ENCODE measurements around the gene ITPR2. TPM values are rescaled to one million over a fixed set of nuclear protein-coding genes. Genes with fewer than 3 reads are reported as not detected.

ITPR2 gene
- total and polyA plus RNA-seq, 2 of the 8 experiments (the other 6 are each of a cell fraction or from before 2014, with no cell fraction given), result 4.1 to 48.3 TPM

DNA sequence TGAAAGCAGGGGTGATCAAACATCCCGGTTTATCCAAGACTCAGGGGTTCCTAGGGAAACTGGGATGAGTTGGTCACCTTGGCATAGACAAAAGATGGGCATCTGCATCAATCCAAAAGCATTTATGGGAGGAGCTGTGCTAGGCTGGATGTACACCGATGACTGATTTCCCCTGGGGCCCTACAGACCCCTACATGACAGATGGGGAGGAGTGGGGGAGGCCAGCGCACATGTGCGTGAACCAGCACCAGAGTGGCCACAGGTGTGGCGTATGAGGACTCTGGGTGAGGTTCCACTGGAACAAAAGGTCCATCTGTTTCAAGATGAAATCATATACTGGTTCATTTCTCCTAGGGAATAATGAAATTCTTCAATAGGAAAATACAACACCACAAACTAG, 210.4 kb downstream of the ITPR2 start:
- H3K79me1 ChIP-seq (ENCODE audit: low read depth, low read length), result no peaks in the 10 kb centered on the region
- H4K91ac ChIP-seq (replicated peaks; ENCODE audit: insufficient read length, low read length), result no peak overlapping the region
- no peak overlapping the region for H2BK15ac ChIP-seq (ENCODE audit: low read length)
- no peaks in the 10 kb centered on the region for H3K79me2 ChIP-seq (ENCODE audit: control insufficient read depth in 1 of 2, insufficient read depth in 2 of 2, low read length in 2 of 2)
- H3K36me3 ChIP-seq (ENCODE audit: control insufficient read depth in 2 of 4, insufficient read depth in 4 of 4, low read length in 3 of 4), result peaks cover 2 to 24% (median 13%) of the 10 kb centered on the region in 4 experiments; a peak in 7 of 8 replicates
- H2BK120ac ChIP-seq (replicated peaks; ENCODE audit: low read depth, low read length), result no peak overlapping the region
- no peaks in the 10 kb centered on the region for H3K9me3 ChIP-seq (ENCODE audit: insufficient read depth in 2 of 2, low read depth in 1 of 2, low read length in 1 of 2)
- no peak overlapping the region for H3K9ac ChIP-seq (replicated peaks in 1 of 4; ENCODE audit: extremely low read depth in 1 of 4, low read depth in 3 of 4, low read length in 3 of 4)
- no peaks in the 10 kb centered on the region for H3K4me1 ChIP-seq (replicated peaks in 1 of 4; ENCODE audit: control insufficient read depth in 3 of 4, insufficient read depth in 4 of 4, low read length in 3 of 4)
- H3K27me3 ChIP-seq (replicated peaks in 1 of 4; ENCODE audit: control insufficient read depth in 3 of 4, extremely low read depth in 1 of 4, insufficient read depth in 3 of 4, low read length in 3 of 4), result no peaks in the 10 kb centered on the region
- H3K4ac ChIP-seq (replicated peaks; ENCODE audit: insufficient read length, low read depth, low read length), result no peak overlapping the region
- no peak overlapping the region for H2BK12ac ChIP-seq (ENCODE audit: low read depth, low read length)
- DNase-seq (ENCODE audit: low read depth in 1 of 2, low spot score in 2 of 2) (no peak), FAIRE-seq (no peak)
- H2AFZ ChIP-seq (ENCODE audit: low read length), result no peak overlapping the region
- H2BK20ac ChIP-seq (ENCODE audit: low read length), result no peak overlapping the region
- no peak overlapping the region for H3K23ac ChIP-seq (ENCODE audit: insufficient read length)
- H2BK5ac ChIP-seq (ENCODE audit: low read depth, low read length), result no peak overlapping the region
- H3K56ac ChIP-seq (replicated peaks; ENCODE audit: insufficient read length, low read depth, low read length), result no peak overlapping the region
- no peak overlapping the region for H2AK5ac ChIP-seq (ENCODE audit: low read depth, low read length)
- H4K8ac ChIP-seq (ENCODE audit: extremely low read depth, insufficient read depth, low read length), result no peak overlapping the region
- H4K20me1 ChIP-seq (replicated peaks in 1 of 2; ENCODE audit: control insufficient read depth in 1 of 2, insufficient read depth in 2 of 2, low read length in 2 of 2), result no peaks in the 10 kb centered on the region
- H3K27ac ChIP-seq (ENCODE audit: low read depth, low read length), result no peak overlapping the region
- 97% methylated on average over 5 of the region's 5 CpGs; no CpG with 5 or more reads in 1 of the 2 experiments for WGBS, 2 experiments (ENCODE audit: extremely low coverage in 1 of 2, insufficient coverage in 1 of 2, insufficient read length in 1 of 2, insufficient replicate concordance in 2 of 2, low coverage in 1 of 2, low lambda C conversion rate in 2 of 2, missing lambda C conversion rate in 1 of 2)
- H4K5ac ChIP-seq (ENCODE audit: insufficient read length, low read depth, low read length), result no peak overlapping the region
- H3K18ac ChIP-seq (ENCODE audit: extremely low read depth, low read length), result no peak overlapping the region
- no peak overlapping the region for H3K14ac ChIP-seq (ENCODE audit: insufficient read length)
- no peak overlapping the region for H3K4me3 ChIP-seq (ENCODE audit: extremely low read depth in 1 of 4, insufficient read depth in 2 of 4, low read depth in 3 of 4, low read length in 4 of 4)
- H3K4me2 ChIP-seq (ENCODE audit: insufficient read depth in 1 of 2, low read depth in 2 of 2, low read length in 2 of 2), result no peak overlapping the region
- no peaks in the 10 kb centered on the region; the same call in 1 of the 2 replicates for H3K23me2 ChIP-seq (ENCODE audit: low read depth, low read length)
- POLR2A ChIA-PET (ENCODE audit: partially characterized antibody), result no interaction called here
- CTCF ChIA-PET (ENCODE audit: partially characterized antibody), result interaction anchor here (0.6 to 2.5 kb wide), 4 partner anchors 8 to 1028 kb away, joined by 3 to 13 read pairs (median 7); no protein-coding TSS in a partner anchor
- no peak for TF ChIP-seq MAFK (IDR thresholded peaks at IDR 0.05; ENCODE audit: low read depth, low read length)
- TF ChIP-seq TAF1 (IDR thresholded peaks at IDR 0.05; ENCODE audit: low read depth, low read length), result no peak
- no peak for TF ChIP-seq SP2 (IDR thresholded peaks at IDR 0.05; ENCODE audit: low read length)
- TF ChIP-seq SUZ12 (IDR thresholded peaks at IDR 0.05; ENCODE audit: low read length), result no peak
- no peak for TF ChIP-seq GTF2F1 (IDR thresholded peaks at IDR 0.05; ENCODE audit: borderline replicate concordance, low read depth, low read length)
- no peak for TF ChIP-seq SAP30 (IDR thresholded peaks at IDR 0.05; ENCODE audit: insufficient read depth, insufficient replicate concordance, low read length)
- TF ChIP-seq SP4 (IDR thresholded peaks at IDR 0.05; ENCODE audit: low read length), result no peak
- TF ChIP-seq RBBP5 (IDR thresholded peaks at IDR 0.05; ENCODE audit: borderline replicate concordance, low read depth, low read length), result no peak
